T47D (cell line): ENCODE measurements around the gene TMEM41B.

Experiments
- DNase-seq, 2 experiments: peaks; one replicate each; pipeline versions ENCODE4 v3.0.0 to v3.0.0-alpha.2; 2011 to 2012; ENCODE audit warnings: low read depth in 1 of 2, low spot score in 1 of 2
- JUND ChIP-seq: IDR thresholded peaks from 2 replicates; pipeline ENCODE4 v1.6.1; 2012; ENCODE audit warnings: low read depth
- in situ Hi-C: cut with HindIII; loops from 2 replicates; pipeline ENCODE4 v1.10.0; 2016; ENCODE audit warnings: low sequenced_read_pairs, low pct_unique_long_range_greater_than_20kb

TMEM41B gene

GRCh38 chr11:9280655-9281301 is 33.6 kb downstream of the TMEM41B start:
- in situ Hi-C loops, result no loop called here
- peak in 1 of 2 experiments; percentile 90 for DNase-seq
- no peak for TF ChIP-seq JUND

- no peak for TF ChIP-seq JUND
These were observed 37.2 kb downstream of the TMEM41B start for GRCh38 chr11:9277176-9277575.

GRCh38 chr11:9276571-9276970 is 37.8 kb downstream of the TMEM41B start:
- in situ Hi-C loops, result no loop called here
- TF ChIP-seq JUND, result no peak
- peak in 1 of 2 experiments; percentile 62 for DNase-seq

More at GRCh38 chr11:9277176-9277575, 37.2 kb downstream of the TMEM41B start:
- peak in 1 of 2 experiments; percentile 45 for DNase-seq
- in situ Hi-C loops, result no loop called here

GRCh38 chr11:9274499-9275258 is 39.7 kb downstream of the TMEM41B start:
- in situ Hi-C loops, result no loop called here
- no peak for DNase-seq
- TF ChIP-seq JUND, result no peak

- in situ Hi-C loops, result no loop called here
- DNase-seq, result no peak
These were observed 40.7 kb downstream of the TMEM41B start for GRCh38 chr11:9273376-9274336.

GRCh38 chr11:9269492-9270013 is 44.8 kb downstream of the TMEM41B start:
- TF ChIP-seq JUND, result no peak
- no peak for DNase-seq
- in situ Hi-C loops, result no loop called here

More at GRCh38 chr11:9273376-9274336, 40.7 kb downstream of the TMEM41B start:
- no peak for TF ChIP-seq JUND

- no peak for DNase-seq
- TF ChIP-seq JUND, result no peak
- in situ Hi-C loops, result no loop called here
These were observed 46.7 kb downstream of the TMEM41B start for GRCh38 chr11:9267680-9268079.

GRCh38 chr11:9266926-9267325 is 47.5 kb downstream of the TMEM41B start:
- TF ChIP-seq JUND, result no peak
- in situ Hi-C loops, result no loop called here
- DNase-seq, result no peak

GRCh38 chr11:9266132-9266736 is 48.2 kb downstream of the TMEM41B start:
- in situ Hi-C loops, result no loop called here
- no peak for TF ChIP-seq JUND
- no peak for DNase-seq

- in situ Hi-C loops, result no loop called here
- TF ChIP-seq JUND, result no peak
- peak; percentile 82 to 85 for DNase-seq
These were observed 48.9 kb downstream of the TMEM41B start, which contains the start of gene DENND5A for GRCh38 chr11:9265211-9266131. TSS of gene DENND5A (minus strand) at chr11:9265350. CDS start at chr11:9265069, 281 bp downstream.
